OCI-LY7 (cell line): ENCODE data around the gene GLIS1. TPM values are rescaled to one million over a fixed set of nuclear protein-coding genes. Genes with fewer than 3 reads are reported as not detected.
A peak's percentile ranks its signal among the peaks of the same experiment; 100 is the strongest.

Experiments
- BruUV-seq: library from RNA; stranded (reverse); fragments of 400-500 nt; replicated peaks from 2 replicates; lab custom pipeline; 2021; lab: Mats Ljungman, UMichigan
- CTCF ChIA-PET: fragments of 300-600 bp; sonication (Branson Sonifier 250); formaldehyde crosslinking; loops from one replicate; lab custom pipeline; 2022; ENCODE audit warnings: antibody characterized with exemption; ENCODE audit not compliant: unreplicated experiment; lab: Charles Lee
- POLR2A ChIA-PET: fragments of 300-600 bp; sonication (Branson Sonifier 250); formaldehyde crosslinking; loops from one replicate; lab custom pipeline; 2022; ENCODE audit warnings: antibody characterized with exemption; lab: Charles Lee
- DNase-seq: peaks from one replicate; pipeline ENCODE4 v3.0.0-alpha.2; 2015; ENCODE audit warnings: low spot score
- H2AFZ ChIP-seq: fragments of 200-600 bp; sonication (generic), shearing (Covaris generic); 2 replicates; pipeline ENCODE4 v1.6.1; 2014; ENCODE audit warnings: mild to moderate bottlenecking, antibody characterized with exemption, low read length, moderate library complexity
- H3K27ac ChIP-seq: fragments of 200-600 bp; sonication (generic); 2 replicates; pipeline ENCODE4 v1.5.1; 2014; ENCODE audit warnings: mixed run types, low read depth, mild to moderate bottlenecking, moderate library complexity, low read length, inconsistent platforms; ENCODE audit not compliant: poor library complexity, severe bottlenecking
- H3K36me3 ChIP-seq: fragments of 200-600 bp; sonication (generic); 2 replicates; pipeline ENCODE4 v1.6.1; 2014; ENCODE audit warnings: mild to moderate bottlenecking, antibody characterized with exemption, low read length, moderate library complexity, mixed read lengths; ENCODE audit not compliant: insufficient read depth
- H3K4me1 ChIP-seq: fragments of 200-600 bp; sonication (generic); 2 replicates; pipeline ENCODE4 v1.5.1; 2014; ENCODE audit warnings: mild to moderate bottlenecking, low read length; ENCODE audit not compliant: insufficient read depth, poor library complexity, severe bottlenecking
- H3K4me2 ChIP-seq: fragments of 200-600 bp; sonication (generic); 2 replicates; pipeline ENCODE4 v1.6.1; 2014; ENCODE audit warnings: mild to moderate bottlenecking, low read length
- H3K4me3 ChIP-seq: fragments of 200-600 bp; sonication (generic); 2 replicates; pipeline ENCODE4 v1.5.1; 2014; ENCODE audit warnings: mild to moderate bottlenecking, low read depth, low read length; ENCODE audit not compliant: poor library complexity, severe bottlenecking
- H3K79me2 ChIP-seq: fragments of 200-600 bp; sonication (generic); 2 replicates; pipeline ENCODE4 v1.6.1; 2016; ENCODE audit warnings: low read depth, mild to moderate bottlenecking, low read length, moderate library complexity, mixed read lengths; ENCODE audit not compliant: insufficient read depth
- H3K9me2 ChIP-seq: fragments of 200-600 bp; sonication (generic); 2 replicates; pipeline ENCODE4 v1.6.1; 2016; ENCODE audit warnings: mild to moderate bottlenecking, low read length, mixed read lengths; ENCODE audit not compliant: insufficient read depth
- H3K9me3 ChIP-seq: fragments of 200-600 bp; sonication (generic); 2 replicates; pipeline ENCODE4 v1.6.1; 2014; ENCODE audit warnings: mild to moderate bottlenecking, mixed run types, low read length, mixed read lengths
- H4K20me1 ChIP-seq: fragments of 200-600 bp; sonication (generic); 2 replicates; pipeline ENCODE4 v1.6.1; 2014; ENCODE audit warnings: mild to moderate bottlenecking, antibody characterized with exemption, low read length, moderate library complexity, mixed read lengths; ENCODE audit not compliant: insufficient read depth
- CTCF ChIP-seq: fragments of 200-600 bp; sonication (generic); conservative IDR thresholded peaks from 2 replicates; pipeline ENCODE4 v1.5.1; 2014; ENCODE audit warnings: mild to moderate bottlenecking, antibody characterized with exemption, low read length, moderate library complexity, mixed read lengths
- EZH2phosphoT487 ChIP-seq: fragments of 200-600 bp; sonication (generic); IDR thresholded peaks from 2 replicates; pipeline ENCODE4 v1.6.1; 2018; ENCODE audit warnings: low read depth, borderline replicate concordance, mild to moderate bottlenecking, mixed run types, antibody characterized with exemption, low read length, moderate library complexity, mixed read lengths
- intact Hi-C: fragments of 100-400 bp; cut with micrococcal nuclease; formaldehyde crosslinking; loops from one replicate; pipeline ENCODE4 v1.10.0; 2022; ENCODE audit not compliant: unreplicated experiment
- total RNA-seq, 2 experiments: library from RNA; depleted of rRNA in 1 of 2; stranded (reverse); fragments of >200 nt in 1 of 2; shearing (Covaris generic) in 1 of 2; gene quantifications; 2 replicates each; pipeline ENCODE4 v1.2.3, GENCODE V29; 2014 to 2022

The GLIS1 gene
- total RNA-seq, 2 experiments from 2014 or later: not detected

- intact Hi-C loops: no loop called here
- no peaks in the 10 kb centered on the region for H3K9me2 ChIP-seq
- ChIA-PET CTCF (no interaction called here), POLR2A (no interaction called here)
- H2AFZ ChIP-seq: no peak overlapping the region
- H3K4me3 ChIP-seq: no peak overlapping the region
- no peak for DNase-seq
- no peak overlapping the region for H3K4me2 ChIP-seq
- H3K27ac ChIP-seq: no peak overlapping the region
- TF ChIP-seq EZH2phosphoT487: no peak
- no peak for TF ChIP-seq CTCF
- no peaks in the 10 kb centered on the region for H3K79me2 ChIP-seq
- no peaks in the 10 kb centered on the region for H4K20me1 ChIP-seq
- H3K9me3 ChIP-seq: no peaks in the 10 kb centered on the region
- BruUV-seq: no TSS peak
- H3K4me1 ChIP-seq: no peaks in the 10 kb centered on the region
- H3K36me3 ChIP-seq: no peaks in the 10 kb centered on the region
Observed at GRCh38 chr1:53689223-53689622, 49.7 kb downstream of the GLIS1 start.

- H3K9me3 ChIP-seq: no peaks in the 10 kb centered on the region
- H3K4me2 ChIP-seq: no peak overlapping the region
- H3K9me2 ChIP-seq: no peaks in the 10 kb centered on the region
- H3K79me2 ChIP-seq: no peaks in the 10 kb centered on the region
- H3K4me1 ChIP-seq: no peaks in the 10 kb centered on the region
- H3K27ac ChIP-seq: no peak overlapping the region
- peak; percentile 11 for DNase-seq
- CTCF ChIA-PET: no interaction called here
- no peaks in the 10 kb centered on the region for H3K36me3 ChIP-seq
- no TSS peak for BruUV-seq
- no peak overlapping the region for H3K4me3 ChIP-seq
- H4K20me1 ChIP-seq: no peaks in the 10 kb centered on the region
- POLR2A ChIA-PET: no interaction called here
- TF ChIP-seq EZH2phosphoT487 (no peak), CTCF (peak; percentile 57)
- intact Hi-C loops: no loop called here
- H2AFZ ChIP-seq: no peak overlapping the region
Observed at GRCh38 chr1:53688381-53689102, 50.4 kb downstream of the GLIS1 start.

GRCh38 chr1:53687901-53688300 lies 51.1 kb downstream of the GLIS1 start:
- ChIA-PET POLR2A (no interaction called here), CTCF (no interaction called here)
- H3K79me2 ChIP-seq: no peaks in the 10 kb centered on the region
- DNase-seq: no peak
- H3K27ac ChIP-seq: no peak overlapping the region
- intact Hi-C loops: no loop called here
- no peak overlapping the region for H3K4me2 ChIP-seq
- H3K4me1 ChIP-seq: no peaks in the 10 kb centered on the region
- H3K9me3 ChIP-seq: no peaks in the 10 kb centered on the region
- TF ChIP-seq EZH2phosphoT487: no peak
- no peak for TF ChIP-seq CTCF
- no TSS peak for BruUV-seq
- H3K36me3 ChIP-seq: no peaks in the 10 kb centered on the region
- H4K20me1 ChIP-seq: no peaks in the 10 kb centered on the region
- no peak overlapping the region for H2AFZ ChIP-seq
- no peak overlapping the region for H3K4me3 ChIP-seq
- H3K9me2 ChIP-seq: no peaks in the 10 kb centered on the region
